Esophagus muscularis mucosa (tissue), 4 donors: ENCODE data around the gene DSCAML1.

ENCODE experiments used
- EP300 ChIP-seq: sonication (generic); formaldehyde crosslinking; IDR thresholded peaks from one replicate; pipeline ENCODE4 v1.6.1; 2017; ENCODE audit warnings: antibody characterized with exemption
- POLR2AphosphoS5 ChIP-seq, 2 donors: sonication (generic); formaldehyde crosslinking; IDR thresholded peaks; one replicate each; pipeline ENCODE4 v1.6.1; 2017; ENCODE audit warnings: antibody characterized with exemption in 2 of 2
- TF ChIP-seq, protein P1 (sequence below), 3 experiments: fragments of 200-600 bp in 2 of 3; fragments of 450-650 bp in 1 of 3; sonication (generic) in 2 of 3; IDR thresholded peaks; one replicate each; pipeline ENCODE4 v1.5.1; 2017 to 2019; ENCODE audit warnings: antibody characterized with exemption in 3 of 3, mild to moderate bottlenecking in 2 of 3, moderate library complexity in 1 of 3

DNA sequence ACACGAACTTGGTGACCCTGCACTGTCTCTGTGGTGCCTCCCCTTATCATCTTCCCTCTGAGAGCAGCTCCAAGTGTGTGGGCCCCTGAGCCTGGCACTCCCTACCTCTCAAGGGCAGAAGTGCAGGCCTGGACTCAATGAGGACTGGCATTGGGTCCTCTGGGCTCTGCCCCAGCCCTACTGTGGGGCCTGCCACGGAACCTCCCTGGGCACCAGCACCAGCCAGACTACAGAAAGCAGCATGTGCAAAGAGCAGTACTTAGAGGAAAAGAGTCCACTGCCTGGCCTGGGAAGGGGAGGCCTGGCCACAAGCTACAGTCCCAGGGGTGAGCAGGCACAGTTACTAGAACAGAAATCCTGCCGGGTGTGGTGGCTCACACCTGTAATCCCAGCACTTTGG is 222.5 kb downstream of the DSCAML1 start:
- TF ChIP-seq, protein P1, sequence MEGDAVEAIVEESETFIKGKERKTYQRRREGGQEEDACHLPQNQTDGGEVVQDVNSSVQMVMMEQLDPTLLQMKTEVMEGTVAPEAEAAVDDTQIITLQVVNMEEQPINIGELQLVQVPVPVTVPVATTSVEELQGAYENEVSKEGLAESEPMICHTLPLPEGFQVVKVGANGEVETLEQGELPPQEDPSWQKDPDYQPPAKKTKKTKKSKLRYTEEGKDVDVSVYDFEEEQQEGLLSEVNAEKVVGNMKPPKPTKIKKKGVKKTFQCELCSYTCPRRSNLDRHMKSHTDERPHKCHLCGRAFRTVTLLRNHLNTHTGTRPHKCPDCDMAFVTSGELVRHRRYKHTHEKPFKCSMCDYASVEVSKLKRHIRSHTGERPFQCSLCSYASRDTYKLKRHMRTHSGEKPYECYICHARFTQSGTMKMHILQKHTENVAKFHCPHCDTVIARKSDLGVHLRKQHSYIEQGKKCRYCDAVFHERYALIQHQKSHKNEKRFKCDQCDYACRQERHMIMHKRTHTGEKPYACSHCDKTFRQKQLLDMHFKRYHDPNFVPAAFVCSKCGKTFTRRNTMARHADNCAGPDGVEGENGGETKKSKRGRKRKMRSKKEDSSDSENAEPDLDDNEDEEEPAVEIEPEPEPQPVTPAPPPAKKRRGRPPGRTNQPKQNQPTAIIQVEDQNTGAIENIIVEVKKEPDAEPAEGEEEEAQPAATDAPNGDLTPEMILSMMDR (IDR thresholded peaks at IDR 0.05): no peak
- no peak for TF ChIP-seq POLR2AphosphoS5 (IDR thresholded peaks at IDR 0.05)
- no peak for TF ChIP-seq EP300
